Keratinocyte (primary cell): ENCODE measurements around the gene FAM169A.

Source experiments
- CTCF ChIP-seq, 3 experiments: IDR thresholded peaks in 1 of 3; conservative IDR thresholded peaks in 1 of 3; optimal IDR thresholded peaks in 1 of 3; 2 replicates in 2 of 3; 3 replicates in 1 of 3; pipeline versions ENCODE3 to v1.5.1; 2011; ENCODE audit warnings: low read length in 3 of 3, mild to moderate bottlenecking in 3 of 3, moderate library complexity in 2 of 3, control low read depth in 1 of 3, inconsistent platforms in 1 of 3; ENCODE audit not compliant: insufficient read depth in 2 of 3; ENCODE audit errors: extremely low read depth in 1 of 3
- EZH2 ChIP-seq: IDR thresholded peaks from one replicate; pipeline ENCODE4 v1.6.1; 2012; ENCODE audit warnings: inconsistent platforms, mild to moderate bottlenecking, low read length, moderate library complexity

- TF ChIP-seq CTCF (optimal IDR thresholded peaks at IDR 0.05 in 1 of 3, IDR thresholded peaks at IDR 0.05 in 1 of 3, conservative IDR thresholded peaks at IDR 0.05 in 1 of 3; ENCODE audit: extremely low read depth in 1 of 3, insufficient read depth in 2 of 3, low read length in 3 of 3) (no peak), EZH2 (no peak)
These were observed 16.2 kb downstream of the FAM169A start for GRCh38 chr5:74850030-74850429.
